WTC11 (cell line): ENCODE results near the gene FABP1. TPM values are rescaled to one million over a fixed set of nuclear protein-coding genes. Genes with fewer than 3 reads are reported as not detected.

Experiments used
- ATAC-seq: fragments of 200-7000 bp; cut with Tn5 transposase; 2 replicates; pipeline ENCODE4 v1.10.0; 2021; ENCODE audit warnings: mild to moderate bottlenecking, moderate library complexity
- CTCF ChIA-PET: fragments of 300-600 bp; sonication (Branson Sonifier 250); formaldehyde crosslinking; loops from one replicate; lab custom pipeline; 2021; ENCODE audit warnings: antibody characterized with exemption; lab: Charles Lee
- POLR2A ChIA-PET: fragments of 350-600 bp; sonication (Branson Sonifier 250); formaldehyde crosslinking; loops from one replicate; lab custom pipeline; 2021; ENCODE audit warnings: antibody characterized with exemption; lab: Charles Lee
- DNase-seq: peaks from one replicate; pipeline ENCODE4 v3.0.0; 2021; ENCODE audit warnings: low spot score
- H3K27ac Mint-ChIP-seq: 2 replicates; pipeline ENCODE4 v1.8.0; 2021; ENCODE audit warnings: mixed read lengths
- H3K27me3 Mint-ChIP-seq: 2 replicates; pipeline ENCODE4 v1.8.0; 2021; ENCODE audit warnings: low read depth, mild to moderate bottlenecking, moderate library complexity, mixed read lengths
- H3K36me3 Mint-ChIP-seq: 2 replicates; pipeline ENCODE4 v1.8.0; 2021; ENCODE audit warnings: mixed read lengths
- H3K4me1 Mint-ChIP-seq: 2 replicates; pipeline ENCODE4 v1.8.0; 2022; ENCODE audit warnings: mixed read lengths
- H3K4me3 Mint-ChIP-seq: 2 replicates; pipeline ENCODE4 v1.8.0; 2021; ENCODE audit warnings: mild to moderate bottlenecking, moderate library complexity, mixed read lengths
- H3K9me3 Mint-ChIP-seq: 2 replicates; pipeline ENCODE4 v1.8.0; 2021; ENCODE audit warnings: mixed read lengths
- AFF4 ChIP-seq: sonication (generic); formaldehyde crosslinking; IDR thresholded peaks from 2 replicates; pipeline ENCODE4 v1.8.1; 2023; ENCODE audit warnings: mild to moderate bottlenecking, missing genetic modification reagents, borderline replicate concordance
- ATF6 ChIP-seq: sonication (generic); formaldehyde crosslinking; IDR thresholded peaks from 2 replicates; pipeline ENCODE4 v1.8.1; 2023; ENCODE audit warnings: mild to moderate bottlenecking, missing genetic modification reagents
- E2F4 ChIP-seq: sonication (generic); formaldehyde crosslinking; IDR thresholded peaks from 2 replicates; pipeline ENCODE4 v1.8.1; 2022; ENCODE audit warnings: low read depth, mild to moderate bottlenecking, moderate library complexity, missing genetic modification reagents, borderline replicate concordance
- ERG ChIP-seq: fragments of 250-450 bp; sonication (Bioruptor Pico); IDR thresholded peaks from 2 replicates; pipeline ENCODE4 v1.8.0; 2021; ENCODE audit warnings: mild to moderate bottlenecking
- FOXJ3 ChIP-seq: sonication (generic); formaldehyde crosslinking; IDR thresholded peaks from 2 replicates; pipeline ENCODE4 v1.9.0; 2021; ENCODE audit warnings: missing genetic modification reagents, mild to moderate bottlenecking, borderline replicate concordance
- FOXP1 ChIP-seq: sonication (generic); formaldehyde crosslinking; IDR thresholded peaks from 2 replicates; pipeline ENCODE4 v1.8.0; 2022; ENCODE audit warnings: missing genetic modification reagents, mild to moderate bottlenecking, moderate library complexity, borderline replicate concordance
- GABPB1 ChIP-seq: sonication (generic); formaldehyde crosslinking; IDR thresholded peaks from 2 replicates; pipeline ENCODE4 v1.8.1; 2023; ENCODE audit warnings: mild to moderate bottlenecking, missing genetic modification reagents
- HMGXB4 ChIP-seq: sonication (generic); formaldehyde crosslinking; IDR thresholded peaks from 2 replicates; pipeline ENCODE4 v1.8.1; 2023; ENCODE audit warnings: mild to moderate bottlenecking, moderate library complexity, missing genetic modification reagents
- JAZF1 ChIP-seq: fragments of 250-450 bp; sonication (Bioruptor Pico); IDR thresholded peaks from 2 replicates; pipeline ENCODE4 v1.9.0; 2021; ENCODE audit warnings: moderate library complexity, mild to moderate bottlenecking, inconsistent platforms
- MYBL2 ChIP-seq: sonication (generic); formaldehyde crosslinking; IDR thresholded peaks from 2 replicates; pipeline ENCODE4 v1.8.1; 2023; ENCODE audit warnings: mild to moderate bottlenecking, moderate library complexity, missing genetic modification reagents
- NFE2L1 ChIP-seq: sonication (generic); formaldehyde crosslinking; IDR thresholded peaks from 2 replicates; pipeline ENCODE4 v1.8.1; 2023; ENCODE audit warnings: missing genetic modification reagents
- NFYB ChIP-seq: sonication (generic); formaldehyde crosslinking; conservative IDR thresholded peaks from 2 replicates; pipeline ENCODE4 v1.8.0; 2022; ENCODE audit warnings: low read depth, missing genetic modification reagents
- SMAD4 ChIP-seq: sonication (generic); formaldehyde crosslinking; IDR thresholded peaks from 2 replicates; pipeline ENCODE4 v1.8.0; 2022; ENCODE audit warnings: mild to moderate bottlenecking, missing genetic modification reagents
- ZMAT4 ChIP-seq: fragments of 250-450 bp; sonication (Bioruptor Pico); IDR thresholded peaks from 2 replicates; pipeline ENCODE4 v1.9.0; 2021; ENCODE audit warnings: mild to moderate bottlenecking
- ZNF219 ChIP-seq: sonication (generic); formaldehyde crosslinking; IDR thresholded peaks from 2 replicates; pipeline ENCODE4 v1.8.0; 2023; ENCODE audit warnings: missing genetic modification reagents, mild to moderate bottlenecking, borderline replicate concordance
- ZNF232 ChIP-seq: sonication (generic); formaldehyde crosslinking; IDR thresholded peaks from 2 replicates; pipeline ENCODE4 v1.8.0; 2022; ENCODE audit warnings: mild to moderate bottlenecking, missing genetic modification reagents
- ZNF416 ChIP-seq: fragments of 250-450 bp; sonication (Bioruptor Pico); IDR thresholded peaks from 2 replicates; pipeline ENCODE4 v1.9.0; 2021; ENCODE audit warnings: mild to moderate bottlenecking, inconsistent platforms
- ZNF423 ChIP-seq: fragments of 250-450 bp; sonication (Bioruptor Pico); IDR thresholded peaks from 2 replicates; pipeline ENCODE4 v2.1.2; 2022; ENCODE audit warnings: mild to moderate bottlenecking, moderate library complexity
- ZNF425 ChIP-seq: fragments of 250-450 bp; sonication (Bioruptor Pico); conservative IDR thresholded peaks from 2 replicates; pipeline ENCODE4 v1.9.0; 2021; ENCODE audit warnings: mild to moderate bottlenecking
- ZNF512 ChIP-seq: sonication (generic); formaldehyde crosslinking; IDR thresholded peaks from 2 replicates; pipeline ENCODE4 v1.8.1; 2022; ENCODE audit warnings: missing genetic modification reagents, borderline replicate concordance
- total RNA-seq: library from RNA; stranded (reverse); gene quantifications from 3 replicates; pipeline ENCODE4 v1.2.3, GENCODE V29; 2021

FABP1 gene
- total RNA-seq, 1 experiment from 2014 or later, result 0.46 TPM

- Mint-ChIP-seq H3K9me3 (no peaks in the 10 kb centered on the region), H3K4me1 (peaks cover 2% of the 10 kb centered on the region; the same call in 1 of the 2 replicates), H3K27me3 (no peaks in the 10 kb centered on the region; the same call in 1 of the 2 replicates), H3K4me3 (no peak overlapping the region), H3K27ac (no peak overlapping the region), H3K36me3 (no peaks in the 10 kb centered on the region)
- CTCF ChIA-PET, result no interaction called here
- TF ChIP-seq SMAD4 (CRISPR knock-in tag) (no peak), MYBL2 (CRISPR knock-in tag) (no peak), ATF6 (CRISPR knock-in tag) (no peak), JAZF1 (CRISPR knock-in tag) (no peak), FOXJ3 (CRISPR knock-in tag) (no peak), ZNF512 (CRISPR knock-in tag) (no peak), ZNF219 (no peak), E2F4 (CRISPR knock-in tag) (no peak), GABPB1 (CRISPR knock-in tag) (no peak), HMGXB4 (CRISPR knock-in tag) (no peak), ZNF423 (no peak), ZNF416 (CRISPR knock-in tag) (no peak), FOXP1 (CRISPR knock-in tag) (no peak), ZNF232 (CRISPR knock-in tag) (no peak), NFE2L1 (CRISPR knock-in tag) (no peak), AFF4 (CRISPR knock-in tag) (no peak), ERG (CRISPR knock-in tag) (no peak), ZNF425 (no peak), NFYB (CRISPR knock-in tag) (no peak), ZMAT4 (CRISPR knock-in tag) (no peak)
- DNase-seq (no peak), ATAC-seq (no peak)
- POLR2A ChIA-PET, result interaction anchor here (0.7 kb wide), 1 partner anchor 22 kb away, joined by 4 read pairs; no protein-coding TSS in a partner anchor
These were observed 5.5 kb downstream of the FABP1 start for GRCh38 chr2:88122141-88122884.
